ENCODE data around the gene GRM1.

GRM1 gene

GRCh38 chr6:146282837-146283236 is 254.0 kb downstream of the GRM1 start:
- DNase-seq, result no peak

- no peak for DNase-seq
Measured at GRCh38 chr6:146284311-146284710, 255.4 kb downstream of the GRM1 start.

- DNase-seq, result no peak
Measured at GRCh38 chr6:146286961-146287360, 258.1 kb downstream of the GRM1 start.

GRCh38 chr6:146287691-146288369 is 259.0 kb downstream of the GRM1 start:
- DNase-seq, result no peak

GRCh38 chr6:146289816-146290588 is 261.1 kb downstream of the GRM1 start:
- DNase-seq, result no peak

- no peak for DNase-seq
Measured at GRCh38 chr6:146290589-146290901, 261.7 kb downstream of the GRM1 start.

- no peak for DNase-seq
Measured at GRCh38 chr6:146292506-146292905, 263.6 kb downstream of the GRM1 start.

GRCh38 chr6:146295695-146296094 is 266.8 kb downstream of the GRM1 start:
- no peak for DNase-seq

- no peak for DNase-seq
Measured at GRCh38 chr6:146297815-146298214, 269.0 kb downstream of the GRM1 start.

- DNase-seq, result no peak
Measured at GRCh38 chr6:146300521-146300920, 271.7 kb downstream of the GRM1 start.

- no peak for DNase-seq
Measured at GRCh38 chr6:146301764-146302163, 272.9 kb downstream of the GRM1 start.

- DNase-seq, result no peak
Measured at GRCh38 chr6:146302994-146303393, 274.1 kb downstream of the GRM1 start.

- DNase-seq, result no peak
Measured at GRCh38 chr6:146304181-146304580, 275.3 kb downstream of the GRM1 start.

- no peak for DNase-seq
Measured at GRCh38 chr6:146305092-146305491, 276.2 kb downstream of the GRM1 start.

- DNase-seq, result no peak
Measured at GRCh38 chr6:146305951-146306350, 277.1 kb downstream of the GRM1 start.

- DNase-seq, result no peak
Measured at GRCh38 chr6:146310628-146311027, 281.8 kb downstream of the GRM1 start.

GRCh38 chr6:146311079-146311478 is 282.2 kb downstream of the GRM1 start:
- DNase-seq, result no peak

- DNase-seq, result no peak
Measured at GRCh38 chr6:146312608-146313007, 283.7 kb downstream of the GRM1 start.

GRCh38 chr6:146315381-146316174 is 286.7 kb downstream of the GRM1 start:
- peak; percentile 89 to 98 for DNase-seq

- no peak for DNase-seq
Measured at GRCh38 chr6:146316175-146316495, 287.3 kb downstream of the GRM1 start.

- no peak for DNase-seq
Measured at GRCh38 chr6:146331013-146331412, 302.2 kb downstream of the GRM1 start.

- no peak for DNase-seq
Measured at GRCh38 chr6:146335336-146335735, 306.5 kb downstream of the GRM1 start.

- no peak for DNase-seq
Measured at GRCh38 chr6:146336191-146336590, 307.3 kb downstream of the GRM1 start.

- no peak for DNase-seq
Measured at GRCh38 chr6:146337376-146337775, 308.5 kb downstream of the GRM1 start.

All from NCI-H524 (cell line).